GM13977 (cell line): Measurements from ENCODE around the gene PMM2.

Experiments used
- DNase-seq: peaks from one replicate; pipeline ENCODE4 v3.0.0; 2012; ENCODE audit warnings: low spot score
- CTCF ChIP-seq: IDR thresholded peaks from 2 replicates; pipeline ENCODE4 v1.5.1; 2012; ENCODE audit warnings: mild to moderate bottlenecking, control low read depth; ENCODE audit not compliant: insufficient read depth; ENCODE audit errors: extremely low read depth, missing control alignments
- in situ Hi-C: fragments of 300-500 bp; cut with MboI; formaldehyde crosslinking; loops from one replicate; pipeline ENCODE4 v1.12.0; 2022; ENCODE audit warnings: low sequenced_read_pairs, low pct_unique_long_range_greater_than_20kb, mixed read lengths, inconsistent platforms; ENCODE audit not compliant: unreplicated experiment

Gene PMM2

GRCh38 chr16:8847145-8847544 lies 49.5 kb downstream of the PMM2 start:
- no peak for TF ChIP-seq CTCF
- DNase-seq: no peak
- in situ Hi-C loops: no loop called here

- DNase-seq: no peak
- no peak for TF ChIP-seq CTCF
- in situ Hi-C loops: no loop called here
Measured at GRCh38 chr16:8847623-8848022, 50.0 kb downstream of the PMM2 start.

- no peak for DNase-seq
- in situ Hi-C loops: no loop called here
- TF ChIP-seq CTCF: no peak
Measured at GRCh38 chr16:8848231-8848938, 50.7 kb downstream of the PMM2 start.

GRCh38 chr16:8848939-8849391 lies 51.3 kb downstream of the PMM2 start:
- TF ChIP-seq CTCF: no peak
- in situ Hi-C loops: no loop called here
- no peak for DNase-seq

- in situ Hi-C loops: no loop called here
- DNase-seq: no peak
- TF ChIP-seq CTCF: no peak
Measured at GRCh38 chr16:8849411-8850011, 51.9 kb downstream of the PMM2 start.

- peak; percentile 20 for DNase-seq
- in situ Hi-C loops: no loop called here
- no peak for TF ChIP-seq CTCF
Measured at GRCh38 chr16:8850279-8850885, 52.7 kb downstream of the PMM2 start.
